ENCODE measurements around the gene ESRRG. TPM values are rescaled to one million over a fixed set of nuclear protein-coding genes. Genes with fewer than 3 reads are reported as not detected.

ESRRG gene
- total and polyA plus RNA-seq, 4 donors = 0.19 to 4.5 (median 1.3) TPM

- H3K27me3 ChIP-seq (ENCODE audit: control insufficient read depth in 3 of 3, insufficient read depth in 3 of 3, low read length in 2 of 3) = no peaks in the 10 kb centered on the region
- H3K27ac ChIP-seq (ENCODE audit: low read depth in 1 of 2, low read length in 1 of 2) = no peak overlapping the region
- no peaks in the 10 kb centered on the region for H3K9me3 ChIP-seq (ENCODE audit: control insufficient read depth in 4 of 4, insufficient read depth in 3 of 4, low read length in 3 of 4)
- peak in 2 of 3 donors; percentile 28 to 61 for DNase-seq
- no peak overlapping the region for H3K4me3 ChIP-seq
- ATAC-seq (ENCODE audit: insufficient read depth, low FRiP score) = no peak
- 16 to 54% methylated on average over 1 of the region's 1 CpG for WGBS, 2 donors
- no peak for TF ChIP-seq CTCF (IDR thresholded peaks at IDR 0.05; ENCODE audit: control extremely low read depth, extremely low read depth)
- no peaks in the 10 kb centered on the region for H3K36me3 ChIP-seq (ENCODE audit: control insufficient read depth in 4 of 4, insufficient read depth in 4 of 4, low read length in 4 of 4)
- H3K9ac ChIP-seq (ENCODE audit: insufficient read depth in 1 of 2, low read length in 2 of 2) = no peak overlapping the region
- peaks cover 0 to 13% (median 0%) of the 10 kb centered on the region in 5 donors for H3K4me1 ChIP-seq (ENCODE audit: control insufficient read depth in 5 of 5, insufficient read depth in 5 of 5, low read length in 5 of 5)
Observed at GRCh38 chr1:216665406-216665805, 57.8 kb downstream of the ESRRG start.

GRCh38 chr1:216662681-216663080 lies 60.5 kb downstream of the ESRRG start:
- Histone ChIP-seq H3K9ac (ENCODE audit: insufficient read depth in 1 of 2, low read length in 2 of 2) (no peak overlapping the region), H3K9me3 (ENCODE audit: control insufficient read depth in 4 of 4, insufficient read depth in 3 of 4, low read length in 3 of 4) (no peaks in the 10 kb centered on the region), H3K4me1 (ENCODE audit: control insufficient read depth in 5 of 5, insufficient read depth in 5 of 5, low read length in 5 of 5) (peaks cover 0 to 13% (median 0%) of the 10 kb centered on the region in 5 donors), H3K27ac (ENCODE audit: low read depth in 1 of 2, low read length in 1 of 2) (no peak overlapping the region), H3K36me3 (ENCODE audit: control insufficient read depth in 4 of 4, insufficient read depth in 4 of 4, low read length in 4 of 4) (no peaks in the 10 kb centered on the region), H3K4me3 (no peak overlapping the region), H3K27me3 (ENCODE audit: control insufficient read depth in 3 of 3, insufficient read depth in 3 of 3, low read length in 2 of 3) (no peaks in the 10 kb centered on the region)
- ATAC-seq (ENCODE audit: insufficient read depth, low FRiP score) = no peak
- no peak for DNase-seq
- WGBS, 2 donors = 86 to 89% methylated on average over 3 of the region's 3 CpGs
- TF ChIP-seq CTCF (IDR thresholded peaks at IDR 0.05; ENCODE audit: control extremely low read depth, extremely low read depth) = no peak

- WGBS, 2 donors = 88% methylated on average over 1 of the region's 1 CpG
- H3K4me3 ChIP-seq = no peak overlapping the region
- TF ChIP-seq CTCF (IDR thresholded peaks at IDR 0.05; ENCODE audit: control extremely low read depth, extremely low read depth) = no peak
Observed at GRCh38 chr1:216660561-216660960, 62.7 kb downstream of the ESRRG start.

GRCh38 chr1:216653001-216653400 lies 70.2 kb downstream of the ESRRG start:
- DNase-seq = no peak
- ATAC-seq (ENCODE audit: insufficient read depth, low FRiP score) = no peak
- TF ChIP-seq CTCF (IDR thresholded peaks at IDR 0.05; ENCODE audit: control extremely low read depth, extremely low read depth) = no peak
- 77% methylated on average over 4 of the region's 4 CpGs for WGBS, 2 donors
- no peaks in the 10 kb centered on the region for H3K36me3 ChIP-seq (ENCODE audit: control insufficient read depth in 4 of 4, insufficient read depth in 4 of 4, low read length in 4 of 4)
- no peaks in the 10 kb centered on the region for H3K9me3 ChIP-seq (ENCODE audit: control insufficient read depth in 4 of 4, insufficient read depth in 3 of 4, low read length in 3 of 4)
- H3K9ac ChIP-seq (ENCODE audit: insufficient read depth in 1 of 2, low read length in 2 of 2) = no peak overlapping the region
- peaks cover 0 to 3% (median 0%) of the 10 kb centered on the region in 5 donors for H3K4me1 ChIP-seq (ENCODE audit: control insufficient read depth in 5 of 5, insufficient read depth in 5 of 5, low read length in 5 of 5)
- no peaks in the 10 kb centered on the region for H3K27me3 ChIP-seq (ENCODE audit: control insufficient read depth in 3 of 3, insufficient read depth in 3 of 3, low read length in 2 of 3)
- H3K4me3 ChIP-seq = no peak overlapping the region
- no peak overlapping the region for H3K27ac ChIP-seq (ENCODE audit: low read depth in 1 of 2, low read length in 1 of 2)

More at GRCh38 chr1:216660561-216660960, 62.7 kb downstream of the ESRRG start:
- peaks cover 0 to 16% (median 0%) of the 10 kb centered on the region in 5 donors for H3K4me1 ChIP-seq (ENCODE audit: control insufficient read depth in 5 of 5, insufficient read depth in 5 of 5, low read length in 5 of 5)
- DNase-seq (no peak), ATAC-seq (ENCODE audit: insufficient read depth, low FRiP score) (no peak)
- no peaks in the 10 kb centered on the region for H3K9me3 ChIP-seq (ENCODE audit: control insufficient read depth in 4 of 4, insufficient read depth in 3 of 4, low read length in 3 of 4)
- no peaks in the 10 kb centered on the region for H3K27me3 ChIP-seq (ENCODE audit: control insufficient read depth in 3 of 3, insufficient read depth in 3 of 3, low read length in 2 of 3)
- no peak overlapping the region for H3K27ac ChIP-seq (ENCODE audit: low read depth in 1 of 2, low read length in 1 of 2)
- H3K9ac ChIP-seq (ENCODE audit: insufficient read depth in 1 of 2, low read length in 2 of 2) = no peak overlapping the region
- H3K36me3 ChIP-seq (ENCODE audit: control insufficient read depth in 4 of 4, insufficient read depth in 4 of 4, low read length in 4 of 4) = no peaks in the 10 kb centered on the region

Data from lung (tissue), 12 donors.